CD4-positive, alpha-beta T cell treated with Interleukin-4 for 4 hours (primary cell): ENCODE measurements around the gene RGS10.
"Not testable (repeated sequence)": the region's sequence is repeated elsewhere in the genome, so short reads cannot be mapped to it uniquely, and the experiment has no call there.

Source experiments
- DNase-seq: peaks from one replicate; pipeline ENCODE4 v3.0.0-alpha.2; 2020

RGS10 gene, protein sequence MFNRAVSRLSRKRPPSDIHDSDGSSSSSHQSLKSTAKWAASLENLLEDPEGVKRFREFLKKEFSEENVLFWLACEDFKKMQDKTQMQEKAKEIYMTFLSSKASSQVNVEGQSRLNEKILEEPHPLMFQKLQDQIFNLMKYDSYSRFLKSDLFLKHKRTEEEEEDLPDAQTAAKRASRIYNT

GRCh38 chr10:119542357-119542987 lies at the start of gene RGS10:
Gene RGS10 (minus strand): TSS chr10:119542719. CDS start chr10:119542638, 81 bp downstream.
- peak; percentile 80 for DNase-seq

DNA sequence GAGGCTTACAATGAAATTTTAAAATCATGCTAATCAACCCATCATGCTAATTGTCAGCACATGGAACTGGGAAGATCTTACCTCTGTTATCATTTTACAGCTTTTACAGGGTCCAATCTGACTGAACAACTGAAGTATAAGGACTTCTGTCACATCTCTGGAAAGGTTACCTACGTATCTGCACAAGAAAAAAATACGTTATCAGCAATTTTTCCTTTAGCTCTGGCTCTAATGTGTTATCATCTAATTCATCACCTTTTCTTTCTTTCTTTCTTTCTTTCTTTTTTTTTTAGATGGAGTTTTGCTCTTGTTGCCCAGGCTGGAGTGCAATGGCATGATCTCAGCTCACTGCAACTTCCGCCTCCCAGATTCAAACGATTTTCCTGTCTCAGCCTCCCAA lies 45.6 kb upstream of the RGS10 start:
- DNase-seq: no peak

GRCh38 chr10:119578355-119578754 lies 35.8 kb upstream of the RGS10 start:
- DNase-seq: no peak

GRCh38 chr10:119575991-119576390 lies 33.5 kb upstream of the RGS10 start:
- DNase-seq: peak; percentile 53

- peak; percentile 60 for DNase-seq
These were observed 33.0 kb upstream of the RGS10 start for GRCh38 chr10:119575506-119575905.

- no peak for DNase-seq
These were observed 25.5 kb upstream of the RGS10 start for GRCh38 chr10:119567978-119568377.

DNA sequence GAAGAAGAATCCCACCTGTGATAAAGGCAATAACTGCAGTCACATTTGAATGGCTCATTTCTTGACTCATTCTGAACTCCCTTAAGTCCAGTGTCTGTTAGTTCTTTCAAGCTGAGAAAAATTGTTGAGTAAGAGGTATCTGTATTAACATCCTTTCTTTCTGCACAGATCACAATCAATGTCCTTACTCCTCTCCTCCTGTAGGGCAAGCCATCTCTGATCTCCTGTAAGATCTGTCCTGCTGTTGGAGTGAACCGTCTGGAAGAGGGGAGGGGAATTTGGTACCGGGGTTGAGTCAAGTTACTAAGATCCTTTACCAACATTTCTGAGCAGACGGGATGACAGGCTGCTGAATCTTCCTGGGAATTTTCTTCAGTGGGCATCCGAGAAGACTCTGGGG lies 19.6 kb upstream of the RGS10 start:
- no peak for DNase-seq

DNA sequence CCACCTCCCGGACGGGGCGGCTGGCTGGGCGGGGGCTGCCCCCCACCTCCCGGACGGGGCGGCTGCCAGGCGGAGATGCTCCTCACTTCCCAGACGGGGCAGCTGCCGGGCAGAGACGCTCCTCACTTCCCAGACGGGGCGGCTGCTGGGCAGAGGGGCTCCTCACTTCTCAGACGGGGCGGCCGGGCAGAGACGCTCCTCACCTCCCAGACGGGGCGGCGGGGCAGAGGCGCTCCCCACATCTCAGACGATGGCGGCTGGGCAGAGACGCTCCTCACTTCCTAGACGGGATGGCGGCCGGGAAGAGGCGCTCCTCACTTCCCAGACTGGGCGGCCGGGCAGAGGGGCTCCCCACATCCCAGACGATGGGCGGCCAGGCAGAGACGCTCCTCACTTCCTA lies 17.0 kb upstream of the RGS10 start:
- DNase-seq: not testable (repeated sequence)

- not testable (repeated sequence) for DNase-seq
These were observed 13.6 kb upstream of the RGS10 start for GRCh38 chr10:119556081-119556480.

DNA sequence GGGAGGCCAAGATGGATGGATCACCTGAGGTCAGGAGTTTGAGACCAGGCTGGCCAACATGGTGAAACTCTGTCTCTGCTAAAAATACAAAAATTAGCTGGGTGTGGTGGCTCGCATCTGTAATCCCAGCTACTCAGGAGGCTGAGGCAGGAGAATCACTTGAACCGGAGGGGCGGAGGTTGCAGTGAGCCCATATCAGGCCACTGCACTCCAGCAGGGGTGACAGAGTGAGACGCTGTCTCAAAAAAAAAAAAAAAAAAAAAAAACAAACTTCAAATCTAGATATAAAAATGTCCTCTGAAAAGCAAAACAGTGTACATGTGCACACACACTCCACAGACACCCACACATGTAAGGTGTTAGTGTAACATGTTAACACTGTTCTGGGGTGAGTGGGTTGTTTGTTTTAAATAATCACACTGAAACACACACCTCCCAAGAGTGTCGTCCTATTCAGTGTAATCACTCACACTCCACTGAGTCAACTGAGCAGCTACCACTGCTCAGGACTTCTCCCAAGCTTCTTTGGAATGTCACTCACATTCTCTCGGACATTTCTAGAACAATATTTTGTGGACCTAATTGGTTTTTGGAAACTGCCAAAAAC lies 12.8 kb upstream of the RGS10 start:
- DNase-seq: no peak

DNA sequence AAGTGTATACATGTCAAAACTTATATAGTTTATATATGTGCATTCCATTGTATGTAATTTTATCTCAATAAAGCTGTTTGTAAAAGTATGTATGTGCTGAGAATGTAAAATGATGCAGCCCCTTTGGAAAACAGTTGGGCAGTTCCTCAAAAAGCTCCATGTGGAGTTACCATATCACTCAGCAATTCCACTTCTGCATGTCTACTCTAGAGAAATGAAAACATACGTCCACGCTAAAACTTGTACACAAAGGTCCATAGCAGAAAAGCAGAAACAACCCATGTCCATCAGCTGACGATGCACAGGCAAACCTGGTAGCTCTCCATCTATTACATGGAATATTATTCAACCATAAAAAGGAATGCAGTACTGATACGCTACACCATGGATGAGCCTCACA lies 8.3 kb upstream of the RGS10 start:
- DNase-seq: no peak

GRCh38 chr10:119549247-119549999 lies 6.9 kb upstream of the RGS10 start:
- no peak for DNase-seq

- DNase-seq: no peak
These were observed 3.5 kb upstream of the RGS10 start for GRCh38 chr10:119546009-119546408.

DNA sequence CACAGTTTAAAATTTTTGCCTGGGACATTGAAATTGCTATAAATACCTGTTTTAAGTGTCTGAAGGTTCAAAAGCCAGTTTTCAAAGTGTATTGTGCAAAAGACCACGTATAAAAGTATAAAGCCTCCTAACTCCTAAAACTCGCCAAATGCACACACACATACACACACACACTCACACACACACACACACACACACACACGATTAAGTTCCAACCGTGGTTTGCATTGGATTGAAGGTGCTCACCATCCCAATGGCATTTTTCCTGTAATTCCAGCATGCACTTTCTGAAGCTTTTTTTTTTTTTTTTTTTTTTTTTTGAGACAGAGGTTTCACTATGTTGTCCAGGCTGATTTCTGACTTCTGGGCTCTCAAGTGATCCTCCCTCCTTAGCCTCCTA lies 2.8 kb upstream of the RGS10 start:
- no peak for DNase-seq

DNA sequence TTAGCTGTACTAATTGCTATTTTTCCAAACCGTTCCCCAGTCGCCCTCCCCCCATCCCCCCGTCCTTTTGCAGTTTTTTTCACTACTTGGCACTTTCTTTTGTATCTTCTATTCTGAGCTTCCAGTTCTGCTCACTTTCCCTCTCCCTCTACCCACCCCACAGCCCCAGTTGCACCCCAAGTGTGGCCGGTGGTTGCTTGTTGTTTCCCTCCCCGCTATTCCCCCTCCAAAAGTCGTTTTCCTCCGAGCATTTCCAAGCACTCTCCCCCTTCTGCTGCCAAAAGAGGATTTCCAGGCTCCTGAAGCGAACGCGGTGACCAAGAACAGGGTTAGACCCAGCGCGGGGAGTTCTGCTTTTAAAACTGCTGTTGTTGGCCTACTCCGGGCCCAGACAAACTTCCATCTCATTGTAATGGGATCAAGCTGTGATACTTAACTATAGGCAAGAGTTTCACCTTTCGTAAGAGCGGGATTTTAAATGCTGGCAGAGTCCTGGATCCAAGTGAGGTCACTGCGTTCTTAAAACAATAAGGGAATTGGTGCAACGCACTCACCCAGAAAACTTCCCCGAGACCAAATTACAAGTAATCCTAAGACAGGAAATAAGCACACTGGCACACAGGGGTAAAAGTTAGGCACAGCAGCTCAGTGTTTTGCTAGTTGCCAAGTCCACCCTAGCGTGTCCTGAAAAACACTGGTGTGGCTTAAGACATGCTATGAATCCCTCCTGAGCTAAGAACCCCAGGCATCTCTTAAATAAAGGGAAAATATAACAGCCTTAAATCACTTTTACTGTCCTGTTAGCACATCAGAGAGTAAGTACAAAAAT lies 1.5 kb upstream of the RGS10 start:
- no peak for DNase-seq

- DNase-seq: peak; percentile 64
These were observed 682 bp upstream of the RGS10 start for GRCh38 chr10:119542988-119543813.

DNA sequence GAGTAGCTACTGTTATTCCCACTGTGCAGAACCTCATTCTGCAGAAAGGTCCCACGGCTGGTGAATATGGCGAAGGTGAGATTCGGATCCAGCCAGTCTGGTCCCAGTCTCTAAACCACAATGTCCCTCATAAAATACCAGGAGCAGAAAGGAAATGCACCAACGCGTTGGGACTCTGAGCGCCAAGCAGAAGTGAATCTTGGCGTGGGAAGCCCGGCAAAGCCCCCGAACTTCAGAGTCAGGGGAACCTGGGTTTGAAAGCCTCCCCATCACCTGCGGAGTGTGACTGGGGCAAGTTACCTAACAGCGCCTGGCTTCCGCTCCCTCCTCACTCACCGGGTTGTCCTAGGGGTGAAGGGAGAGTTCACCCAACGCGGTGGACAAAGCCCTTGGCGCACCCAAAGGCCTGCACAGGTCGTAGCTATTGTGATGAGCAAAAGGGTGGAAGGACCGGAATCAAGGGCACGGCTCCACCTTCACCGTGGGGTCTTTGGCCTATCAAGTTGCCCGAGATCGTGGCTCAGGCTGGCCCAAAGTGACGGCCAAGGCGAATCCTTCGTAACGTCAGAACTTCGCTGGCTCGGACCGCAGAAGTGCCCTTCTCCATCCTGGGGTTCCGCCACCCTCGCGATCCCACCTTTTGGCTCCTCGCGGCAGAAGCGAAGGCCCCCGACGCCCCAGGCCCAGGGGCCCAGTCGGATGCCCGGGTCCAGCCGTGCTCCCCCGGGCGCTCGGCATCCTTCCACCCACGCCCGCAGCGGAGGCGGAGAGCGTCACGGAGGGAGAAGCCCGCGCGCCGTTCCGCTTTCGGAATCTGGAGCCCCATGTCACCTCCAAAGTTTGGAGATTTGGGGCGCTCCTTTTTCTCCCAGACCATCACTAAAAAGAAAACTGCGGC lies 811 bp downstream of the RGS10 start:
- peak; percentile 22 for DNase-seq

DNA sequence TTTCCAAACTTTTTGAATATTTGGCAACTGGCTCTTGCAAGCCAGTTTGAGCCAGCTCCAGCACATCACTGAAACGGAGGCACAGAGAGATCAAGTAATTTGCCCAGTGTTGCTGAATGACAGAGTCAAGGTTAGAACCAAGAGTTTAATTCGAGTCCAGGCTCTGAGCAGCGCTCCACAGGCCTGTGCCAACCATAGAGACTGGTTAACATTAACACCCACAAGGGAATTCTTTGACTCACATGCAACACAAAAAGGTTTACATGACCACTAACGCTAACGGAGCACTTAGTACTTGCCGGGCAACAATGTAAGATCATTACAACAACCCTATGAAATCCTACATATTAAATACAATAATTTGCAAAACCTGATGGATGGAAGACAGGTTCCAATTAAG lies 1.5 kb downstream of the RGS10 start:
- DNase-seq: no peak

GRCh38 chr10:119540038-119540437 lies 2.5 kb downstream of the RGS10 start:
- no peak for DNase-seq

DNA sequence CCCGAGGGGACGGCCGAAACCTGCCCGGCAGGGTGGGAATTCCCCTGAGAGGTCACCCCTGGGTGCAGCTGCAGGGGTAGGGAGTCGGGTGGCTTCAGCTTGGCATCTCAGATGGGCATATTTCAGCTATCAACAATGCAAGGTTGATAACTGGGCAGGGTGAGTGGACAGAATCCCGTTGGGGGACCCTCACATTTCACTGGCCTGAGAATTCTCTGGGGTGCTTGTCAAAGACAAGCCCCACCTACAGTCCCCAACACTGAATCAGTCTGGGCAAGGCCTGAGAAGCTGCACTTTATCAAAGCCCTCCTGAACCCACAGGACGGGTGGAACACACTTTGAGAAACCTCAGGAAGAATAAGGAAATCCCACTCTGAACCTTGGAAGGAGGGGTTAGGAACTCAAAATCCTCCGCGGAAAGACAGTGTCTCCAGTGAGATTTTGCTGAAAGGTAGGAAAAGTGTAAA lies 3.1 kb downstream of the RGS10 start:
- no peak for DNase-seq
